Right ventricle myocardium inferior (tissue), 1 donor: ENCODE measurements around the gene STAT3. TPM values are rescaled to one million over a fixed set of nuclear protein-coding genes. Genes with fewer than 3 reads are reported as not detected.
"Not testable (repeated sequence)": the region's sequence is repeated elsewhere in the genome, so short reads cannot be mapped to it uniquely, and the experiment has no call there.

Source experiments
- ATAC-seq: fragments of 200-7000 bp; cut with Tn5 transposase; one replicate; pipeline ENCODE4 v1.9.1; 2020; ENCODE audit warnings: mild to moderate bottlenecking, moderate library complexity
- DNase-seq: peaks from one replicate; pipeline ENCODE4 v3.0.0; 2021; ENCODE audit errors: missing footprints
- intact Hi-C: fragments of 100-400 bp; cut with DNase I; formaldehyde crosslinking; loops from one replicate; pipeline ENCODE4 v1.11.0; 2022
- long read RNA-seq: library from polyadenylated mRNA; unstranded; transcript quantifications from one replicate; pipeline ENCODE4 v2.0.0, GENCODE V29; 2021
- total RNA-seq: library from RNA; stranded (reverse); fragmentation: NEBNext Ultra II Directional; extraction: Animal tissue kit (Norgen Biotek cat#: 25700); gene quantifications from one replicate; pipeline ENCODE4 v1.2.1, GENCODE V29; 2021
- donor health status: DM: no; HTN: yes; CAD: no; lungs with severe emphysema.

The STAT3 gene
- 183 TPM for total RNA-seq
- long read RNA-seq, full-length matches to known transcripts: 42 of 92 reads
- long read RNA-seq, partial matches to known transcripts: 16 of 92 reads
- long read RNA-seq, other reads (novel, unspliced or antisense): 34 of 92 reads

DNA sequence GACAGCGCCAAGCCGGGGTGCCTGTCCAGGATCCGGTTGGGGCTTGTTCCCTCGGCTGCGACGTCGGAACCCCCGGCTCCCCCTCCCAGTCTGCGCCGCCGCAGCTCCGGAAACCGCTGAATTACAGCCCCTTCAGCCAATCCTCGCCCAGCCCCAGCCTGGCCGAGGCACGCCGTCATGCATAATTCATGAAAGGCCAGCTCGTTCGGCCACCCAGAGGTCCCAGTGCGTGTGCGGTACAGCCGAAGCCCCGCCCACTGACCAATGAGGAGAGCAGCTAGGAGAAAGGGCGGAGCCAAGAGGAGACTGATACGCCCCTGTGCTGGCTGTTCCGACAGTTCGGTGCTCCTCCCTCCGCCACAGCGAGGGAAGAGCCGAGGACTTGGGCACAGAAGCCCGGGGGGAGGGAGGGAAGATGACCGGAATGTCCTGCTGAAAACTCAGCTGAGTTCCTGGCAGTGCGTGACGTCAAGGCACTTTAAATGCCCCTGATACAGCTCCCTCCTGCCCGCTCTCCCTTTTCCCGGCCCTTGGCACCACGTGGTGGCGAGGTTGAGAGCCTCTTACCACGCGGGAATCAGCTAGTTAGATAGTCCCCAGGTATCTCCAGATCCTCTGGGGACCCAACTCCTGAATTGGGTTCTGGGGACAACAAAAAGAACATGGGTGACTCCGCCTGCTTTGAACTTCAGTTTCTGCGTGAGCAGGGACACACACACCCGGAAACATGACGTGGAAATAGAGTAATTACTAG, at the start of gene STAT3:
Gene STAT3 (minus strand): TSS at position 62 of the 754 bp plus-strand sequence. CDS start 39,926 bp downstream, outside the sequence.
- ATAC-seq (peak; percentile 98), DNase-seq (peak; percentile 100)
- intact Hi-C loops: loop anchor here (5.0 kb wide), 1 partner anchor 41 kb away; no protein-coding TSS in a partner anchor

DNA sequence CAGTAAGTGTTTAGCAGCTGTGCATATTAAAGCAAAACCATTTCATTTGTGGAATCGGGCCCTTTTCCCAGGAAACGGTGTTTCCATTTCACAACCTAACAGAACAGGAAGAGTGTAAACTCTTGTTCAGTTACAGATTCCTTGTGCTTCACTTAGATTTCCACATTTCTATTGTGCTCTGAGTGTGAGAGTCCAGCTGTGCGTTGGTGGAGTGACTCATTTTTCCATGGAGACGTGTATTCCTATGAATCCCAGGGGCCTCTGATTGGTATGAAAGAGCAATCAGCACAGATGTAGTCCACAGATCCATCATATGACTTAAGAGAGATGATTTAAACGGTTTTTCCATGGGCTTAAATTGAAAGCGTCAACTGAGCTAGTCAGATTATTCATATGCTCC, 48.1 kb upstream of the STAT3 start:
- ATAC-seq (peak; percentile 96), DNase-seq (no peak)
- intact Hi-C loops: no loop called here

DNA sequence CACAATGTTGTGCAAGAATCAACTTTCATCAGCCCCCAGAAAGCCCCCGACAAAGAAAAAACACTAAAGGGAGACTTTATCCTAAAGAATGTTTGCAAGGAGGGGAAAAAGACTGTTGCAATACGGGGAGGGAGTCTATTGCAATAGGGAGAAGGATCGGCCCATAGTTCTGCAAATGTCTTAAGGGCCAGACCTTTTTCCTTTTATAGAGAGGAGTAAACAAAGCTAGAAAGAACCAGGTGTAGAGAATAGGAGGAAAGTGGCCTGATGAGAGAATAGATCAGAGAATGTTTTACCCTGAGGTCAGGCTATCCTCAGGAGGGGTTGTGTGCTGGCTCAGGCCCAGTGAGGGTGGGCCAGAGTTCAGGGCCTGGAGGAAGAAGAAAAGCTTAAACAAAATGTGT, 43.5 kb upstream of the STAT3 start:
- ATAC-seq (no peak), DNase-seq (no peak)
- intact Hi-C loops: no loop called here

- ATAC-seq (peak; percentile 75), DNase-seq (no peak)
Measured at GRCh38 chr17:42429726-42430447, 41.6 kb upstream of the STAT3 start.

GRCh38 chr17:42428141-42428944, 40.1 kb upstream of the STAT3 start:
- DNase-seq (no peak), ATAC-seq (peak; percentile 43)
- intact Hi-C loops: no loop called here

More at GRCh38 chr17:42429726-42430447, 41.6 kb upstream of the STAT3 start:
- intact Hi-C loops: no loop called here

DNA sequence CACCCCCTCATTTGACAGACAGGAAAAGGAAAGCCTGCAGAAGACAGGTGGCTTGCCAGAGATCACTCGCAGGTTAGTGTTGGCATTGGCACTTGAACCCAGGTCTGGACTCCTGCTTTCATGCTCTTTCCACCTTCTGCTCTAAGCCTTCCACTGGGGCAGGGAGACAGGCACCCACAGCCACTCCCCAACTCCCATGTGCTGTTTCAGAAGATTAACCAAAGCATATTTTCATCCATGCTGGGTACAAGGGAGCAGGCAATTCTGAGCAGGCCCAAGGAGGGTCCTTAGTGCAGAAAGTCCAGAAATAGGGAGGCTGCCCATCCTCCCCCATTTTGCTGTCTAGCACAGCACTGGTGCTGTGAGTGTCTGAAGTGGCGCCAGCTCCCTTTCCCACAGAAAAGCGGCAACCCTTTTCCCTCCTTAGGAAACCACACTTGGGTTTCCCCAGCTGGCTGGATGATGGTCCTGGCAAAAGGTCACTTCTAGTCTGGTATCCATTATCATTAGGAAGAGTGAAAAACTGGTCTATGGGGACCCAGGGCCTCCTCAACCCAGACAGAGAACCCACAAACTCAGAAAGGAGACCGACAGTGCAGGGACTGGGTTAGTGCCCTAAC, 36.9 kb upstream of the STAT3 start:
- intact Hi-C loops: loop anchor here (5.0 kb wide), 2 partner anchors 32 to 92 kb away; partner anchors contain the start of gene ATP6V0A1
- ATAC-seq (no peak), DNase-seq (no peak)

DNA sequence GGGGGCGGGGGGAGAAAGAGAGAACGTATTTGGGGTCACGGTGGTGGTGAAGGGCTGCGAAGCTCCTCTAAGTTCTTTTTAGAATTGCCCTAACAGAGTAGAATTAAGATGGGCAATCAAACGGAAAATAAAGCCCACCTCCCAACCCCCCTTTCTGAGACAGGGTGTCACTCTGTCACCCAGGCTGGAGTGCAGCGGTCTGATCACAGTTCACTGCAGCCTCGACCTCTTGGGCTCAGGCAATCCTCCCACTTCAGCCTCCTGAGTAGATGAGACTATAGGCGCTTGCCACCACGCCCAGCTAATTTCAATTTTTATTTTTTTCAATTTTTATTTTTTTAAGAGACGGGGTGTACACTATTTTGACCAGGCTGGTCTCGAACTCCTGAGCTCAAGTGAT, 35.5 kb upstream of the STAT3 start:
- no peak for DNase-seq
- intact Hi-C loops: loop anchor here (5.0 kb wide), 2 partner anchors 34 to 94 kb away; partner anchors contain the start of gene ATP6V0A1
- no peak for ATAC-seq

GRCh38 chr17:42422958-42423712, 34.9 kb upstream of the STAT3 start, which contains the start of gene CAVIN1:
Gene CAVIN1, minus strand, starts transcription at chr17:42423256. Its CDS starts 159 bp downstream, at chr17:42423097.
- DNase-seq (peak; percentile 99), ATAC-seq (peak; percentile 92)
- intact Hi-C loops: loop anchor here (5.0 kb wide), 2 partner anchors 34 to 94 kb away; partner anchors contain the start of gene ATP6V0A1

GRCh38 chr17:42422412-42422957, 34.2 kb upstream of the STAT3 start:
- ATAC-seq (peak; percentile 53), DNase-seq (peak; percentile 81)
- intact Hi-C loops: loop anchor here (5.0 kb wide), 2 partner anchors 35 to 95 kb away; partner anchors contain the start of gene ATP6V0A1

- intact Hi-C loops: loop anchor here (2.0 to 5.0 kb wide), 3 partner anchors 15 to 96 kb away; partner anchors contain the start of gene ATP6V0A1
- ATAC-seq (peak; percentile 44), DNase-seq (no peak)
Measured at GRCh38 chr17:42421507-42422338, 33.5 kb upstream of the STAT3 start.

GRCh38 chr17:42421136-42421506, 32.9 kb upstream of the STAT3 start:
- intact Hi-C loops: loop anchor here (2.0 to 5.0 kb wide), 3 partner anchors 14 to 96 kb away; partner anchors contain the start of gene ATP6V0A1
- DNase-seq (no peak), ATAC-seq (no peak)

- DNase-seq, intact Hi-C loops, ATAC-seq: not testable (repeated sequence)
Measured at GRCh38 chr17:42417981-42418380, 29.7 kb upstream of the STAT3 start.

GRCh38 chr17:42414704-42415409, 26.6 kb upstream of the STAT3 start:
- intact Hi-C loops: no loop called here
- no peak for ATAC-seq
- peak; percentile 64 for DNase-seq

- DNase-seq (no peak), ATAC-seq (no peak)
- intact Hi-C loops: no loop called here
Measured at GRCh38 chr17:42413464-42414040, 25.3 kb upstream of the STAT3 start.
